Measurements from ENCODE around the gene ZNF737. TPM values are rescaled to one million over a fixed set of nuclear protein-coding genes. Genes with fewer than 3 reads are reported as not detected.
"Not testable (repeated sequence)": the region's sequence is repeated elsewhere in the genome, so short reads cannot be mapped to it uniquely, and the experiment has no call there.

ZNF737 gene
- total RNA-seq: 42.7 and 50.9 TPM in 2 replicates

DNA sequence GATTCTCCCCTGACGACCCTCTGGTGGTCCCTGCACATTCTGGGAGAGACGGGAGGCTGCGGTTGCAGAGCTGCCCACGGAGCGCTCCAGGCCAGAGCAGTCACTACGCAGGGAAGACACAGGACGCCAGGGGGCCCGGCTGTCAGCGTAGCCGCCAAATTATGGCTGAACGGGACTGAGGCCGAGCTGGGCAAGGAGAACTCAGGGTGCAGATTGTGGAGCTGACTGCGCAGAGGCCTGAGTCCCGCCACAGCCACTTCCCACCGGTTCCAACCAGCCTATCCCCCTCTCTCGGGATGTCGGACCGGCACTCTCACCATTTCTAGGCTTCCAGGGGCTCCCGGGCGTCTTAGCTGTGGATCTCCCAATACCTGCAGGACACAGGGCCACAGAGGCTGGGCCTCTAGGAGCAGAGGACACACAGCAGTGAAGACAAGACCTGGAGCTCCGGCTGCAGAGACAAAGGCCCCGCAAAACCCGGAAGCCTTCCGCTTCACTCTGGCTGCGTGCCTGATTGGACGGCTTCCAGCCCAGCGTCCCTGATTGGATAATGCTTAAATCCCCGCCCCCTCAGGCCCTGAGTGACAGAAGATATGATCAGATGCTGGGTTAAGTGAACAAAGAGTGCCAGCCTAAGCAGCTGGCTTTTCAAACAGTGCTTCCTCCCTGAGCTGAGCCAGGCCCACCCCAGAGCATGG, at the start of gene ZNF737:
ZNF737 (minus strand) TSS at position 461 of the 698 bp plus-strand sequence; CDS start at position 320, 141 bp downstream.
- ChIA-PET CTCF (interaction anchor here (0.7 to 1.1 kb wide), 2 partner anchors 13 to 465 kb away, joined by 3 read pairs; no protein-coding TSS in a partner anchor), POLR2A (interaction anchor here (0.6 to 3.5 kb wide), 33 partner anchors 13 to 1286 kb away, joined by 3 to 62 read pairs (median 6); partner anchors contain the start of genes ZNF100, ZNF14, ZNF253 and ZNF429)
- DNase-seq (peak; percentile 72), ATAC-seq (ENCODE audit: low read depth) (peak; percentile 90)
- TF ChIP-seq, protein P1, sequence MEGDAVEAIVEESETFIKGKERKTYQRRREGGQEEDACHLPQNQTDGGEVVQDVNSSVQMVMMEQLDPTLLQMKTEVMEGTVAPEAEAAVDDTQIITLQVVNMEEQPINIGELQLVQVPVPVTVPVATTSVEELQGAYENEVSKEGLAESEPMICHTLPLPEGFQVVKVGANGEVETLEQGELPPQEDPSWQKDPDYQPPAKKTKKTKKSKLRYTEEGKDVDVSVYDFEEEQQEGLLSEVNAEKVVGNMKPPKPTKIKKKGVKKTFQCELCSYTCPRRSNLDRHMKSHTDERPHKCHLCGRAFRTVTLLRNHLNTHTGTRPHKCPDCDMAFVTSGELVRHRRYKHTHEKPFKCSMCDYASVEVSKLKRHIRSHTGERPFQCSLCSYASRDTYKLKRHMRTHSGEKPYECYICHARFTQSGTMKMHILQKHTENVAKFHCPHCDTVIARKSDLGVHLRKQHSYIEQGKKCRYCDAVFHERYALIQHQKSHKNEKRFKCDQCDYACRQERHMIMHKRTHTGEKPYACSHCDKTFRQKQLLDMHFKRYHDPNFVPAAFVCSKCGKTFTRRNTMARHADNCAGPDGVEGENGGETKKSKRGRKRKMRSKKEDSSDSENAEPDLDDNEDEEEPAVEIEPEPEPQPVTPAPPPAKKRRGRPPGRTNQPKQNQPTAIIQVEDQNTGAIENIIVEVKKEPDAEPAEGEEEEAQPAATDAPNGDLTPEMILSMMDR (IDR thresholded peaks at IDR 0.05): no peak
- H3K27ac Mint-ChIP-seq: peak within 1 kb of the TSS; percentile 99
- H3K36me3 Mint-ChIP-seq (ENCODE audit: low read depth): peaks cover 50% of the 10 kb centered on the region
- intact Hi-C loops (cut with micrococcal nuclease): loop anchor here (1.0 to 10.0 kb wide), 7 partner anchors 96 to 1287 kb away; partner anchors contain the start of genes ZNF431, ZNF626, ZNF66 and ZNF90
- peak within 1 kb of the TSS; percentile 99 for H3K4me3 Mint-ChIP-seq
- no peaks in the 10 kb centered on the region for H3K27me3 Mint-ChIP-seq
- H3K4me1 Mint-ChIP-seq: peaks cover 32% of the 10 kb centered on the region
- H3K9me3 Mint-ChIP-seq: peaks cover 31% of the 10 kb centered on the region

DNA sequence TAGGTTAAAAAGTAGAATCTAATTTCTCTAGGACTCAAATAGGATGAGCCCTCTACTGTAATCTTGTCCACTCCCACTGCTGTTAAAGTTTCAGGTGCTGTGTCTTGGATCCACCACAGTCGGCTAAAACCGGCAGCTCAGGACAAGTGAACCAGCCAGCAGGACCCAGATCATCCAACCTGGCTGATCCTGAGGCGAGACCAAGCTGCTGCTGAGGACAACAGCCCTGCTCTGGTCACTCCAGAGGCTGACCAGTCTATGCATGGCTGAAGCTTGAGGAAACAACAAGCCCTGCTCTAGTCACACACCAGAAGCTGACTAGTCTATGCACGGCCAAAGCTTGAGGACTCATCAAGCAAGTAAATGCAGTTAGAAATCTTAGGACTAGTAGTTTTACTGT, 49.4 kb upstream of the ZNF737 start:
- intact Hi-C loops (cut with micrococcal nuclease); CTCF ChIA-PET; H3K4me3 Mint-ChIP-seq; H3K4me1 Mint-ChIP-seq; DNase-seq; H3K36me3 Mint-ChIP-seq (ENCODE audit: low read depth); H3K27ac Mint-ChIP-seq; ATAC-seq (ENCODE audit: low read depth); POLR2A ChIA-PET; H3K27me3 Mint-ChIP-seq: not testable (repeated sequence)
- H3K9me3 Mint-ChIP-seq: peaks cover 48% of the 10 kb centered on the region

DNA sequence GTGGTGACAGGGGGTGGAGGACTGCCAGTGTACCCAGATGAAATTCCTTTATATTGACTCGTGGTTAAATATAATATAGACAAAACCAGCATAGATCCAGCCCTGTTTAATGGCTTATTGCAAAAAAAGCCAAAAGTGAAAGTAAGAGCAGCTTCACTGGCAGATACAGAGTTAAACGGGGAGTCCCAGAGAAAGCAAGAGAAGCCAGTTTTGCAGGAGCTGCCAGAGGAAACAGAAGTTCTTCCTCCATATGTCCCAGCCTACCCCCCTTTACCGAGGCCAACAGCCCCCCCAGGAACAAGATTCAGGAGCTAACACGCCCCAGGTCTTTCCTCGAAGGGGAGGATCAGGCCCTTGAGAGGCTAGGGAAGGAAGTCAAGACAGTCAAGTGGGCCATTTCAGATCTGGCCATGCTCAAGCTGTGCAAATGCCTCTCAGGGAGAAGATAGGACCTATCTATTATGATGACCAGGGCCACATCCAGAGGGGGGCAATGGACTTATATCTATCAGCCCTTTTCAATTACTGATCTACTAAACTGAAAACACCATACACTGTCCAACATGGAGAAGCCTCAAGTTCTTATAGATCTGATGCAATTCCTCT, 47.2 kb upstream of the ZNF737 start:
- no peaks in the 10 kb centered on the region for H3K27me3 Mint-ChIP-seq
- H3K27ac Mint-ChIP-seq: no peak overlapping the region
- intact Hi-C loops (cut with micrococcal nuclease): no loop called here
- DNase-seq (no peak), ATAC-seq (ENCODE audit: low read depth) (no peak)
- H3K4me3 Mint-ChIP-seq: no peak overlapping the region
- ChIA-PET POLR2A (no interaction called here), CTCF (no interaction called here)
- peaks cover 3% of the 10 kb centered on the region for H3K36me3 Mint-ChIP-seq (ENCODE audit: low read depth)
- TF ChIP-seq, protein P1 (IDR thresholded peaks at IDR 0.05): no peak
- H3K4me1 Mint-ChIP-seq: peaks cover 1% of the 10 kb centered on the region
- peaks cover 49% of the 10 kb centered on the region for H3K9me3 Mint-ChIP-seq

DNA sequence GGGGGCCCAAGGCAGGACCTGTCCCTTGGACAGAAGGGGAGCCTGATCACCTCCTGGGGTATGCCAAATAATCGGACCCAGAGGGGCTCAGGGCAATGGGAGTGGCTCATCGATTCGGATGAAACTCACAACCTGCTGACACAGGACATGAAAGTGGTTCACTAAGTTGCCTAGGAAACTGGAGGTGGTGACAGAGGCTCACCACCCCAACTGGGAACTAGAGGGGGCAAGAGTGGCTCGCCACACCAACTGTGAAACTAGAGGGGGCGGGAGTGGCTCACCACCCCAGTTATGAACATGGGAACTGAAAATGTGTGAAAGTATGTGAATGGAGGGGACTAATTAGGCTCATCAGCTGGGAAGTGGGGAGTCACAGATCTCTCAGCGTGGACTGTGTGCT, 46.3 kb upstream of the ZNF737 start:
- H3K4me3 Mint-ChIP-seq: no peak overlapping the region
- peaks cover 1% of the 10 kb centered on the region for H3K4me1 Mint-ChIP-seq
- H3K27me3 Mint-ChIP-seq: no peaks in the 10 kb centered on the region
- POLR2A ChIA-PET: no interaction called here
- intact Hi-C loops (cut with micrococcal nuclease): no loop called here
- H3K27ac Mint-ChIP-seq: no peak overlapping the region
- TF ChIP-seq, protein P1 (IDR thresholded peaks at IDR 0.05): no peak
- H3K9me3 Mint-ChIP-seq: peaks cover 43% of the 10 kb centered on the region
- ATAC-seq (ENCODE audit: low read depth): no peak
- no peak for DNase-seq
- peaks cover 3% of the 10 kb centered on the region for H3K36me3 Mint-ChIP-seq (ENCODE audit: low read depth)
- CTCF ChIA-PET: no interaction called here

DNA sequence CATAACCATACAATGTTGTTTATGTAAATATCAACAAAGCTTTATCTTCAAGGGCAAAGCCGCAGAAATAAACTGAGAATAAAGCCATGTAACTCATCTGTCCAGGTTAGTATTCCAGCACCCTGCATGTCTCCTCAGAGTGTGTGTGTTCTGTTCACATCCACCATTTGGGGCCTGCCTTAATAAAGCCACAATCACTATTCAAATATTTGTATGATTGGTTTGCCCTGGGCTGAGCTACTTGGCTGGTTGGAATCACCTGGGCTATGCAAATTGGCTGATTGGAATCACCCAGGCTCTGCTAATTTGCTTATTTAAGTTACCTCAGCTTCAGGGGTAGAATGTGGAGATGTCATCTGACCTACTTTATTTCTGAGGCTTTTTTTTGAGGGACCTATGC, 42.4 kb upstream of the ZNF737 start:
- Mint-ChIP-seq H3K9me3 (peaks cover 35% of the 10 kb centered on the region), H3K27me3 (no peaks in the 10 kb centered on the region), H3K4me3 (no peak overlapping the region), H3K36me3 (ENCODE audit: low read depth) (peaks cover 3% of the 10 kb centered on the region), H3K4me1 (peaks cover 1% of the 10 kb centered on the region), H3K27ac (no peak overlapping the region)
- ChIA-PET CTCF (no interaction called here), POLR2A (no interaction called here)
- ATAC-seq (ENCODE audit: low read depth) (no peak), DNase-seq (no peak)
- TF ChIP-seq, protein P1 (IDR thresholded peaks at IDR 0.05): no peak
- intact Hi-C loops (cut with micrococcal nuclease): no loop called here

Data from activated B cell treated with CpG ODN at 0.5 μM for 24 hours (primary cell).